IgD-negative memory B cell (primary cell): ENCODE data around the gene GABRG3. TPM values are rescaled to one million over a fixed set of nuclear protein-coding genes. Genes with fewer than 3 reads are reported as not detected.
A peak's percentile ranks its signal among the peaks of the same experiment; 100 is the strongest.

Experiments used
- H3K27ac Mint-ChIP-seq, 3 donors: one replicate each; pipeline ENCODE4 v1.8.0; 2020 to 2022; ENCODE audit warnings: mild to moderate bottlenecking in 3 of 3, mixed read lengths in 3 of 3, moderate library complexity in 1 of 3
- H3K27me3 Mint-ChIP-seq: one replicate; pipeline ENCODE4 v1.8.0; 2021; ENCODE audit warnings: mixed read lengths
- H3K36me3 Mint-ChIP-seq: one replicate; pipeline ENCODE4 v1.8.0; 2020; ENCODE audit warnings: mild to moderate bottlenecking, mixed read lengths
- H3K4me1 Mint-ChIP-seq, 3 donors: one replicate each; pipeline ENCODE4 v1.8.0; 2020 to 2022; ENCODE audit warnings: mixed read lengths in 3 of 3, mild to moderate bottlenecking in 1 of 3
- H3K4me3 Mint-ChIP-seq, 4 donors: one replicate each; pipeline ENCODE4 v1.8.0; 2020 to 2022; ENCODE audit warnings: mild to moderate bottlenecking in 4 of 4, mixed read lengths in 4 of 4, moderate library complexity in 3 of 4
- H3K9me3 Mint-ChIP-seq, 3 donors: one replicate each; pipeline ENCODE4 v1.8.0; 2020 to 2021; ENCODE audit warnings: mixed read lengths in 3 of 3, mild to moderate bottlenecking in 1 of 3
- polyA plus RNA-seq: library from polyadenylated mRNA; unstranded; fragments of 300-500 nt; fragmentation: Illumina TruSeq; gene quantifications from one replicate; pipeline ENCODE4 v1.2.3, GENCODE V29; 2021

Gene GABRG3
- polyA plus RNA-seq, 1 donor from 2014 or later: not detected

DNA sequence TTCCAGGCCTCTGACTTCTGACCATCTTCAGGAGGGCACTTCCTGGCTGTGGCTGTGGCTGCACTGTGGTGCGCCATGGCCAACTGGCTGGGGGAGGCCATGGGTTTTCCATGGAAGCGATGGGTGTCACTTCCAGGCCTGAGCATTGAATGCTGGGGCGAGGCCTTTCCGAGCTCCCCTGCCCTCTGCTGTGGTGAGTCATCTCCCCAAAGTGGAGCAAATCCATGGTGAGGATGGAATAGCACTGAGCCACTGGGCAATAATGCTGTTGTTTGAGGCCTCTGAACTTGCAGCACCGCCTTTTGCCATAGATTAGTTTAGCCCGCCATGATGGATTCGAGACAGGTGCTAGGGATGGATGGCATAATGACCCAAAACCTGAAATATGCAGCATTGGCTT, 155.5 kb downstream of the GABRG3 start:
- Mint-ChIP-seq H3K27me3 (no peaks in the 10 kb centered on the region), H3K9me3 (peaks cover 6 to 10% (median 9%) of the 10 kb centered on the region in 3 donors), H3K4me1 (no peaks in the 10 kb centered on the region), H3K4me3 (no peak overlapping the region), H3K36me3 (peaks cover 2% of the 10 kb centered on the region), H3K27ac (no peak overlapping the region)

DNA sequence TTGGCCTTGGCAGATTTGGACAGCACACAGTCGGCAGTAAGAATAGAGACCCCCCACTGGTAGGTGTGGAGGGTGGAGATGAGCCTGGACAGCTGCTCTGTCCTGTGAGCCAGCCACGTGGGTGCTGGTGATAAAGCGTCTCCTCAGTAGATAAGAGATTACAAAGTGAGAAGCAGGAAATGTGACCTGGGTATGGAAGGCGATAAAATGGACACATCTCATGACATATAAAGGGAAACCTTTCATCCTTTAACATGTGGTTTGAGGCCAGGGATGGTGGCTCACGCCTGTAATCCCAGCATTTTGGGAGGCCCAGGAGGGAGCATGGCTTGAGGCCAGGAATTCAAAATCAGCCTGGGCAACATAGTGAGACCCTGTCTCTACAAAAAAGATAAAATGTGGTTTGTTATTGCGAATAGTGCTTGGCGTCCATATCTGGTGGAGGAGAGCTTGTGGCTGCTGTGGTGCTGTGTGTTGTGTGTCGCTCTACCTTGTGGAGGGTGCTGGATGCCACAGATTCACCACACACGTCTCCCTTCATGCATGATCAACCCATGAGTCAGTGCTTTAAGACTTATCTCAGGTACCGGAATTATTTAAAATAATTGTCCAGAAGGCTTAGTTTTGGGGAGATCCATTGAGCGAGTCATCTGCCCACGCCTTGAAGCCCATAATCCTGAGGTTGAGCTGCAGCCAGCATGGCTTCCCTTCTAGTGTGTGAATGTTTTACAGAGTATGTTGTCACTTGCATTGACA, 157.0 kb downstream of the GABRG3 start:
- Mint-ChIP-seq H3K9me3 (peaks cover 6 to 17% (median 9%) of the 10 kb centered on the region in 3 donors), H3K27me3 (no peaks in the 10 kb centered on the region), H3K36me3 (peaks cover 4% of the 10 kb centered on the region), H3K4me3 (no peak overlapping the region), H3K4me1 (no peaks in the 10 kb centered on the region), H3K27ac (no peak overlapping the region)

DNA sequence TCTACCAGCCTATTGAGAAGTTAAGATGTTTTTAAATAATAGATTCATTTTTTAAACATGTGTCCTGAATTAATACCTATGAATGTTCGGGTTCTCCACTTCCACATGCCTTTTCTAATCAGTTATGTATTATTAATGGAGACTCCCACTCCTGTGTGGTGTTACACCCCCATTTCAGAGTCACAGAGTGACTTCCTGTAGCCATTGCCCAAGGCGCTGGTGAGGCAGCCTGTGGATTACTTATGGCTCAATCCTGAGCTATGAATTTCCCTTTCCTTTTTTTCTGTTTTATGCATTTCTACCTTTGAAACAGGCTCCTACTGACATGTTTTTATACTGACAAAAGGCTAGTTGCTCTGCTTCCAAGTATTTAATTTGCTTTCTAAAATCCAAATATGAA, 162.3 kb downstream of the GABRG3 start:
- no peaks in the 10 kb centered on the region for H3K4me1 Mint-ChIP-seq
- no peak overlapping the region for H3K27ac Mint-ChIP-seq
- H3K27me3 Mint-ChIP-seq: peaks cover 2% of the 10 kb centered on the region
- no peak overlapping the region for H3K4me3 Mint-ChIP-seq
- H3K36me3 Mint-ChIP-seq: peaks cover 4% of the 10 kb centered on the region
- H3K9me3 Mint-ChIP-seq: peaks cover 4 to 14% (median 11%) of the 10 kb centered on the region in 3 donors

DNA sequence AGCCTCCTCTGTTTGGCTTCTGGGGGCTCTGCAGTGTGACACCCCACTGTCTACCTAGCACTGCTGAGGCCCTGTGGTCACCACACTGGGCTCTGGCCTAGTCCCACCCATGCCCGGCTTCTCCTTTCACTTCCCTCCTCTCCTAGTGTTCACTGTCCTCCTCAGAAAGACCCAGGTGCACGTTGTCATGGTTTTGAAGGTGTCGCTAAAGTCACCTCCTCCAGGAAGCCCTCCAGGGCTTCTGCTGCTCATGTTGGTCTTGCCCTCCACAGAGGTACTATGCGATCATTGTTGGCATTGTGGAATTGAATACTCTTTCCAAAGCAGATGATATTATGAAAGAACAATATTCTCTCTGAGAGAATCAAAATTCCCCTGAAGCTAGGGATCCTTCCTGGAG, 163.5 kb downstream of the GABRG3 start:
- no peak overlapping the region for H3K4me3 Mint-ChIP-seq
- no peaks in the 10 kb centered on the region for H3K4me1 Mint-ChIP-seq
- peaks cover 2% of the 10 kb centered on the region for H3K27me3 Mint-ChIP-seq
- H3K36me3 Mint-ChIP-seq: peaks cover 4% of the 10 kb centered on the region
- H3K27ac Mint-ChIP-seq: no peak overlapping the region
- H3K9me3 Mint-ChIP-seq: peaks cover 6 to 15% (median 11%) of the 10 kb centered on the region in 3 donors

DNA sequence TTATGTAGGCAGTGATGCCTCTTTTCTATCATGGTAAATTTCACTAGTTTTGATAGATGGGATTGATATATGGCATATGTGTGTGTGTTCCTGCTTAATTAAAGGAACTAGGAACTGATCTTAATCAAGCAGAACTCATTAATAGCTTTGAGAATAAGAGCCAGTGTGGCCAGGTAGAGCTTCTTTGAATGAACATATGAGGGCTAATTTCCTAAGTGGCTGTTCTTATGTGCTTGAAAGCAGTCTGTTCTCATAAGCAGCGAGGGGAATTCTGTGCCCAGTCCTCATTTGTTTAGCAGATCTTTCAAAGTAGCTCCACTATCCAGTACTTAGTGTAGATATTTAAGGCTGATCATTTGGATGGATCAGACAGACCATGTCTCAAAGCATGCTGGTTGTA, 164.2 kb downstream of the GABRG3 start:
- no peaks in the 10 kb centered on the region for H3K4me1 Mint-ChIP-seq
- H3K27ac Mint-ChIP-seq: no peak overlapping the region
- no peak overlapping the region for H3K4me3 Mint-ChIP-seq
- H3K27me3 Mint-ChIP-seq: peaks cover 2% of the 10 kb centered on the region
- H3K36me3 Mint-ChIP-seq: peaks cover 4% of the 10 kb centered on the region
- peaks cover 7 to 12% (median 9%) of the 10 kb centered on the region in 3 donors for H3K9me3 Mint-ChIP-seq

DNA sequence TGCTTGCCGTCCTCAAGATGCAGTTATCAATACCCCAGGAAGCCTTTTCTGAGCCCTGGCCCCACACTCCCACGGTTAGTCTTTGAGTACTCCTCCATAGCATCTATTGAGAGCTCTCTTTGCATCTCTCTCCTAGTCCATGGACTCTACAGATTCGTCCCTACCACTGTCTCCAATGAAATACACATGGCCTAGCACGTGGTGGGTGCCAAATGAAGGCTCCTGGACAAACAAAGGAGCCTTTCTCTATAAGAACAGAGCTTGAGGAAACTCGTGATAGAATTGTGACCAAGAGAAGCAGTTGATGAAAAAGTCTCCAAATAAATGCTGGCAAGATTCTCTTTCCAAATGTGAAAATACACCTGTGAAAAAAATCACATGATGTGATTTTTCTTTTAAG, 166.1 kb downstream of the GABRG3 start:
- peak overlapping the region in 1 of 3 donors; percentile 19 for H3K27ac Mint-ChIP-seq
- no peaks in the 10 kb centered on the region for H3K4me1 Mint-ChIP-seq
- H3K9me3 Mint-ChIP-seq: peaks cover 5 to 13% (median 9%) of the 10 kb centered on the region in 3 donors
- peaks cover 2% of the 10 kb centered on the region for H3K27me3 Mint-ChIP-seq
- peaks cover under 1% of the 10 kb centered on the region for H3K36me3 Mint-ChIP-seq
- H3K4me3 Mint-ChIP-seq: no peak overlapping the region

DNA sequence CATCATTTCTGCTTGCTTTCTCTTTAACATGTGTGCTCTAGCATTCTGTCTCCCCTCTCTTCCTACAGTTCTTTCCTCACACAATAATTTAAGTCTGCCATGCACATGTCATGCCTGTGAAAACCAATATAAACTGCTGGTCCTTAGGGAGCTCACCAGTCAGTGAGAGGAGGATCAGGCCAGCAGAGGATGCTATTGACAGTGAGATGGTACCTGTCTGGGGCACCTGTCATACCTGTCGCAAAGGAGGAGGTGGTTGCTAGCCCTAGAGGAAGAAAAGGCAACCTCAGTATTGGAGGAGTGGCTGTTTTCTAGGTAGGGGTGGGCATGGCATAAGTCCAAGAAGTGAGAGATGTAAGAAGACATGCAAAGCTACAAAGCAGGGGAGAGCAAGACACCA, 194.6 kb downstream of the GABRG3 start:
- Mint-ChIP-seq H3K27ac (peak overlapping the region in 1 of 3 donors; percentile 68), H3K27me3 (no peaks in the 10 kb centered on the region), H3K9me3 (peaks cover 8 to 11% (median 9%) of the 10 kb centered on the region in 3 donors), H3K4me1 (no peaks in the 10 kb centered on the region), H3K36me3 (no peaks in the 10 kb centered on the region), H3K4me3 (no peak overlapping the region)

DNA sequence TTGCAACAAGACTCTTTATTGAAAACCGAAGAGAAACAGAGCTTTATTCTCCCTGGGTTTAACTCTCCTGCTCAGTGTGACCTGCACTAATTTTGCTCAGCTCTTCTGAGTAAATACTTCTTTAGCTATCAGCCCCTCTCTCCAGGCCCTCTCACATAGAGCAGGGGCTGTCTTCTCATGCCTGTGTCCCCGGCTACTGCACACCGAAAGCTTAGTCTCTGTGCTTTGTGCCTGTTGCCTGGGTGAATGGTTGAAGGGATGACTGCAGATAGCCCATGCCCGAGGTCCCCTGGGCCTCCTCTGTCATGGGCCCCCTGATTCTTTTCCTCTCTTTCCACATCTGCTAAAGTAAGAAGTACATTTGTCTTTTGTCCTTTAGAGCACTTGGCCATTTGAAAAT, 195.9 kb downstream of the GABRG3 start:
- Mint-ChIP-seq H3K4me1 (no peaks in the 10 kb centered on the region), H3K27me3 (no peaks in the 10 kb centered on the region), H3K9me3 (peaks cover 6 to 18% (median 7%) of the 10 kb centered on the region in 3 donors), H3K4me3 (no peak overlapping the region), H3K27ac (no peak overlapping the region), H3K36me3 (no peaks in the 10 kb centered on the region)

DNA sequence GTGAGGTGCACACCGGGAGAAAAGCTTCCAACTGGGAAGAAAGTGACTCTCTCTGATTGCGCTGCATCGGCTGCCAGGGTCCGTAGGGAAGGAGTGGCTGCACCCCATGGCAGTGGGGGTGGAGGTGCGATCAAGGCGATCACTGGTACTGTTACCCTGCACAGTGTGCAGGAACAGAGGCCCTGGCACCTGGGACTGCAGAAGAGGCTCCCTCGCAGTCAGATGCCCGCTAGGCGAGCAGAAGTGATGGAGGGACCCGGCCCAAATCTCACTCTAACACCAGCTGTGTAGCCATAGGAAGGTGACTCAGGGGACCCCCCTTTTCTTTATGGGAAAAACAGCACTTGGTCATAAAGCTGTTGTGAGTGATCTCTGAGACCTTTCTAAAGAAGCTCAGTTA, 196.8 kb downstream of the GABRG3 start:
- H3K27me3 Mint-ChIP-seq: no peaks in the 10 kb centered on the region
- no peak overlapping the region for H3K4me3 Mint-ChIP-seq
- peaks cover 6 to 14% (median 7%) of the 10 kb centered on the region in 3 donors for H3K9me3 Mint-ChIP-seq
- no peaks in the 10 kb centered on the region for H3K4me1 Mint-ChIP-seq
- no peak overlapping the region for H3K27ac Mint-ChIP-seq
- no peaks in the 10 kb centered on the region for H3K36me3 Mint-ChIP-seq

DNA sequence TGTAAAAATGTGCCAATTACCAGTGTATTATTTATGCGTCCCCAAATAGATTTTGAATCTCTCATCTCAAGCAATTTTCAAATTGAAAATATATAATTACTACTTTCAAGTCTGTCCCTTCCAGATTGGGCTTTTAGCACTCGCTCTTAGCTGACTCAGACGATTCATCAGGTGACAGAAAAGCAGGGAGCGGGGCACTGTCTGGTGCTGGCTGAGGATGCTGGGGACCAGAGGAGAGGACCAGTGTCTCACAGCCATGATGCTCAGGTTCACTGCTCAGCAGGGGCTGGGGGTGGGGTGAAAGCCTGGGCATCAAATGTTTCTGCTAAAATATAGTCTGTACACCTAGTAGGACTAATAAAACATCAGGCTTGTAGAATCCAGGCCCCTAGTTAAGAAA, 199.9 kb downstream of the GABRG3 start:
- no peak overlapping the region for H3K27ac Mint-ChIP-seq
- H3K9me3 Mint-ChIP-seq: peaks cover 4 to 12% (median 7%) of the 10 kb centered on the region in 3 donors
- no peaks in the 10 kb centered on the region for H3K27me3 Mint-ChIP-seq
- H3K4me3 Mint-ChIP-seq: no peak overlapping the region
- H3K4me1 Mint-ChIP-seq: peaks cover 0 to 1% (median 0%) of the 10 kb centered on the region in 3 donors
- H3K36me3 Mint-ChIP-seq: peaks cover 2% of the 10 kb centered on the region

DNA sequence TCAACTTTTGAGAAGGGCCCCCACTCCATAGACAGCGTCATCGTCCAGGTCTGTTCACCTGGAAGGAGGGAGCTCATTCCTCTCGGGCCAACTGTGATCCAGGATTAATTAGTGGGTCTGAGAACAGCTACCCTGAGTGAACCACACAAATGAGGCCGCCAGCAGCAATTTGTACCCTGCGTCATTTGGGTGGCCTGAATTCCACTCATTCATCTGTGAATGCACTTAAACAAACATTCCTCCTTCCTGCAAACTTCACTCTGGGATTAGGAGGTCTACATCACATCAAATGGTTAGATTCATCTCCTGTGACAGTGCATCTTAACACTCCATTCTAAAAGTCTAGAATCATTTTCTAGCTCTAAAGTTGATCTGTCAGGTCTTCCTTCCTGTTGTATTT, 201.8 kb downstream of the GABRG3 start:
- peaks cover 2% of the 10 kb centered on the region for H3K36me3 Mint-ChIP-seq
- H3K9me3 Mint-ChIP-seq: peaks cover 4 to 16% (median 12%) of the 10 kb centered on the region in 3 donors
- no peak overlapping the region for H3K4me3 Mint-ChIP-seq
- H3K4me1 Mint-ChIP-seq: peaks cover 0 to 1% (median 0%) of the 10 kb centered on the region in 3 donors
- no peaks in the 10 kb centered on the region for H3K27me3 Mint-ChIP-seq
- H3K27ac Mint-ChIP-seq: no peak overlapping the region

DNA sequence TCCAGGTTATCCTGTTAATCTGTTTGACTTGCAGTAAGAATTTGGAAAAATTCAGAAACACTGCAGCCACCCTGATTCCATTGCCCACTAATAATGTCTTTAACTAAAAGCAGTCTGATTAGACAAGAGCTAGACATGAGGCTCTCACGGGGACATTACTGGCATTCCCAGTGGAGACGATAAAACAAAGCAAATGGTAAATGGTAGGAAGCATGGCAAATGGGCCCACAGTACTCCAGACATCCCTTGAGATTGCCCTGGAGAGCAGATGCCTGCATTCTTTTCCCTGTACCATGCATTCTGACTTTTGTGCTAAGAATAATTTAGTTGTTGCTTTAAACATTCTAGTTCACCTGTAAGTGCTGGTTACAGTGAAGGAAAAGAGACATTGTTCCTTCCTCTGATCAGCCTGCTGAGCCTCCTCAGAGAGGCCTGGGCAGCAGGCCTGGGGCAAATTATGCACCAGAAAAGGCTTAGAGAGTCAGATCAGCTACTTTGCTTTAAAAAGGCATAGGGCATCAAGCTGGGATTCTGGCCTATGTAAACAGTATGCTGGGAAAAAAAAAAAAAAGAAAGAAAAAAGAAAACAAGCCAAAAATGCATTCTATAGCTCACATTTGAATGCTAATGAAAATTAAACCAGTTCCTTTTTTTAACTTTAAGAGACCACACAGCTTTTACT, 204.6 kb downstream of the GABRG3 start:
- Mint-ChIP-seq H3K4me1 (peaks cover 0 to 1% (median 0%) of the 10 kb centered on the region in 3 donors), H3K9me3 (peaks cover 8 to 18% (median 17%) of the 10 kb centered on the region in 3 donors), H3K4me3 (no peak overlapping the region), H3K36me3 (peaks cover 2% of the 10 kb centered on the region), H3K27me3 (no peaks in the 10 kb centered on the region), H3K27ac (no peak overlapping the region)

DNA sequence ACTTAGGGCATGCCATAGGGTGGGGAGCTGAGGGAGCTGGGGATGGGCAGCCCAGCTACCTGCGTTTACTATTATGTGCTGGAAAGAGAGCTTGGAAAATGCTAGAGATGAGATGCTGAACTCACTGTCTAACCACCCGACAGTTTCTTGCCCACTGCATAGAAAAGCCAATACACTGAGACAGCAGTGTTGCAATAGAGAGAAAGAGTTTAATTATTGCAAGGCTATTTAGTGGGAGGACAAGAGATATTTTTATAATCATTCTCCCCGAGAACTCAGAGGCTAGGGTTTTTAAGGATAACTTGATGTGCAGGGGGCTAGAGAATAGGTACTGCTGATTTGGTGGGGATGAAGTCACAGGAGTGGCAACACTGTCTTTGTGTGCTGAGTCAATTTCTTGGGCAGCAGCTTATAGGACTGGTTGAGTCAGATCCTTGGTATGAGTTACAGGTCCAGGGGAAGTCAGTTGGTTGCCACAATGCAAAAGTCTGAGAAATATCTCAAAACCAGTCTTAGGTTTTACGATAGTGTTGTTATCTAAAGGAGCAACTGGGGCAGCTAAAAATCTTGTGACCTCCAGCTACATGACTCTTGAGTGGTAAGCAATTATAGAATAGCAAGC, 205.9 kb downstream of the GABRG3 start:
- Mint-ChIP-seq H3K27ac (no peak overlapping the region), H3K9me3 (peaks cover 8 to 17% (median 13%) of the 10 kb centered on the region in 3 donors), H3K36me3 (peaks cover 2% of the 10 kb centered on the region), H3K27me3 (no peaks in the 10 kb centered on the region), H3K4me1 (peaks cover 0 to 1% (median 0%) of the 10 kb centered on the region in 3 donors), H3K4me3 (no peak overlapping the region)

DNA sequence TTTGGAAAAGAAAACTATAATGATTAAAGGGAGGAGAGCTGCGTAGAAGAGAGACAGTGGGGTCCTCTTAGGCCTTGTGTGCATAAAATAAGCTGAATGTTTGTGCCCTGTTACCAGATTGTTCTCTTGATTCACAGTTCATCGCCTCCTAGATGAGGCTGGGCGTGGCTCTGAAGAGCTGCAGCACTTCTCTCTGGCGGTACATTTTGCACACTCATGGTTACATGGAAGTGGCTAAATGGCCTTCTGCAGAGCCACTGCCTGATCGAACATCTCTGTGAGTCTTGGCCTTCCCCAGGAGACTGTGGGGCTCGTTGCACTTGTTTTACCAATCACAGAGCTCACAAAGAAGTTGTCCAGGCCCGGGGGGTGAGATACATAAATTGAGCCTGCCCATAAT, 208.8 kb downstream of the GABRG3 start:
- Mint-ChIP-seq H3K4me3 (no peak overlapping the region), H3K36me3 (no peaks in the 10 kb centered on the region), H3K4me1 (no peaks in the 10 kb centered on the region), H3K27ac (no peak overlapping the region), H3K9me3 (peaks cover 6 to 16% (median 15%) of the 10 kb centered on the region in 3 donors), H3K27me3 (no peaks in the 10 kb centered on the region)

DNA sequence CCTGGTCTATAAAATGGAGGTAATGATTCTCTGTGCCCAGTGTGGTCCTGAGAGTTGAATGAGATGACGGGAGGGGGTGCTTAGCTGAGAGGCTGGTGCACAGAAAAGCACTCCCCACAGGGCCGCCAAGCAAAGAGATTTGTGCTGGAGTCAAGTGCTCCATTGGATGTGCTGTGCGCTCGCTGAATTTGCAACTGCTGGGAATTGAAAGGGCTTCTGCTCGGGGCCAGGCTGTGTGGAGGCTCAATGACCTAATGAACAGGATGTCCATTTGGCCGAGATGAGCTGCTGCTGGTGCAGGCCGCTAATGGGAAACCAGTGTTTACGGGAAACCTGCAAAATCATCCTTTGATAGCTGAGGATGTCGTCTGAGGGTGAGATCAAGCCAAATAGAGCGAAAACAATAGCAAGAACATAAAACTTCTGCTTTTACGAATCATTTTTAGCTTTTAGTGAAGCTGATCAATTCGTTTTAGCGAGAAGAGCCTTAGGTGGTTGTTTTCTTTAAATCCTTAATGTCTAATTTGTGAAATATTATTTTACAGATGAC, 211.7 kb downstream of the GABRG3 start:
- H3K4me3 Mint-ChIP-seq: no peak overlapping the region
- no peaks in the 10 kb centered on the region for H3K27me3 Mint-ChIP-seq
- no peak overlapping the region for H3K27ac Mint-ChIP-seq
- H3K36me3 Mint-ChIP-seq: no peaks in the 10 kb centered on the region
- peaks cover 8 to 22% (median 10%) of the 10 kb centered on the region in 3 donors for H3K9me3 Mint-ChIP-seq
- no peaks in the 10 kb centered on the region for H3K4me1 Mint-ChIP-seq
